ENCODE results near the gene SUGCT. TPM values are rescaled to one million over a fixed set of nuclear protein-coding genes. Genes with fewer than 3 reads are reported as not detected.
"Not testable (repeated sequence)": the region's sequence is repeated elsewhere in the genome, so short reads cannot be mapped to it uniquely, and the experiment has no call there.

The SUGCT gene
- total and polyA plus RNA-seq, 12 donors: 8.4 to 96.4 (median 25.5) TPM

DNA sequence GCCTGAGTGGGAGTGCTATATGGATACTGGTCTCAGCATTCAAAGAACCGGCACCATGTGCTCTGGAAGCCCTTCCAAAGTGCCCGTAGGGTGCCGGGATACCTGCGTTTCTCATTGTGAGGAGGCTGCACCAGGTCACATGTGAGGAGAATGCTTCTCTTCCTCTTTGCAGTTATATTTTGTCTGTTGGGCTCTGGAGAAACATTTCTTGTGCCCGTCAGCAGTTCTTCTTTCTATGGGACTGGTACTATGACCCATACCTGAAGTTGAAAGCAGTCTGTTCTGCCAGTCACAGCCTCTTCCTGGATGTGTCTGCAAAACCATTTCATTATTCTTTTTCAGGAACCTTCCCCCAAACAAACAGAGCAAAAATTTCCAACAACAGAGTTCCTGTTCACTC is 465.0 kb downstream of the SUGCT start:
- TF ChIP-seq, protein P1, sequence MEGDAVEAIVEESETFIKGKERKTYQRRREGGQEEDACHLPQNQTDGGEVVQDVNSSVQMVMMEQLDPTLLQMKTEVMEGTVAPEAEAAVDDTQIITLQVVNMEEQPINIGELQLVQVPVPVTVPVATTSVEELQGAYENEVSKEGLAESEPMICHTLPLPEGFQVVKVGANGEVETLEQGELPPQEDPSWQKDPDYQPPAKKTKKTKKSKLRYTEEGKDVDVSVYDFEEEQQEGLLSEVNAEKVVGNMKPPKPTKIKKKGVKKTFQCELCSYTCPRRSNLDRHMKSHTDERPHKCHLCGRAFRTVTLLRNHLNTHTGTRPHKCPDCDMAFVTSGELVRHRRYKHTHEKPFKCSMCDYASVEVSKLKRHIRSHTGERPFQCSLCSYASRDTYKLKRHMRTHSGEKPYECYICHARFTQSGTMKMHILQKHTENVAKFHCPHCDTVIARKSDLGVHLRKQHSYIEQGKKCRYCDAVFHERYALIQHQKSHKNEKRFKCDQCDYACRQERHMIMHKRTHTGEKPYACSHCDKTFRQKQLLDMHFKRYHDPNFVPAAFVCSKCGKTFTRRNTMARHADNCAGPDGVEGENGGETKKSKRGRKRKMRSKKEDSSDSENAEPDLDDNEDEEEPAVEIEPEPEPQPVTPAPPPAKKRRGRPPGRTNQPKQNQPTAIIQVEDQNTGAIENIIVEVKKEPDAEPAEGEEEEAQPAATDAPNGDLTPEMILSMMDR (IDR thresholded peaks at IDR 0.05): no peak
- TF ChIP-seq POLR2A (IDR thresholded peaks at IDR 0.05): no peak
- 84 to 90% (median 89%) methylated on average over 4 to 5 of the region's 5 CpGs for WGBS, 4 donors
- no peak overlapping the region for H3K4me3 ChIP-seq
- DNase-seq: no peak
- no peaks in the 10 kb centered on the region for H3K27me3 ChIP-seq
- no peaks in the 10 kb centered on the region for H3K9me3 ChIP-seq (replicated peaks in 1 of 3)
- peaks cover 0 to 3% of the 10 kb centered on the region in 2 donors for H3K4me1 ChIP-seq (replicated peaks in 1 of 2)
- intact Hi-C loops (cut with DNase I): loop anchor here (10.0 kb wide), 2 partner anchors 265 to 275 kb away; no protein-coding TSS in a partner anchor
- H3K27ac ChIP-seq: no peak overlapping the region
- no peaks in the 10 kb centered on the region for H3K36me3 ChIP-seq (replicated peaks in 1 of 2)

DNA sequence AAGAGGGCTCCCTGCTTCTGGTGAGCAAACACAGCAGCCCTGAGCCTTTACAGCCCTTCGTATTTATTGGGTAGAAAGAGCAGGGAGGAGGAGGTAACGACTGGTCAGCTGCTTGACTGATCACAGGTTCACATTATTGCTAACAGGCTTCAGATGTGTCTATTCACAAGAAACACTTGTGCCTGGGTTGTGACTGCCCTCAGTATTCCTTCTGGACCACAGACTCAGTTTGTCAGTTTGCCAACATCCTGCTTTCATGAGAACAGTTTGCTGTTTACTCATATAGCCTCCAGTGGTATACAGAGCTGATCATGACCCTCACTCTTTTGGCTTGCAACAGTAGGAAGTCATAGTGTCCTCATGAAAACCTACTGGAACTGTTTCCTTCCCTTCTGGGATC is 467.5 kb downstream of the SUGCT start:
- WGBS, 4 donors: 83 to 94% (median 91%) methylated on average over 2 of the region's 2 CpGs
- DNase-seq; H3K27ac ChIP-seq; H3K4me1 ChIP-seq (replicated peaks in 1 of 2); H3K27me3 ChIP-seq; H3K9me3 ChIP-seq (replicated peaks in 1 of 3); H3K36me3 ChIP-seq (replicated peaks in 1 of 2); H3K4me3 ChIP-seq: not testable (repeated sequence)
- intact Hi-C loops (cut with DNase I): loop anchor here (10.0 kb wide), 2 partner anchors 268 to 278 kb away; no protein-coding TSS in a partner anchor

DNA sequence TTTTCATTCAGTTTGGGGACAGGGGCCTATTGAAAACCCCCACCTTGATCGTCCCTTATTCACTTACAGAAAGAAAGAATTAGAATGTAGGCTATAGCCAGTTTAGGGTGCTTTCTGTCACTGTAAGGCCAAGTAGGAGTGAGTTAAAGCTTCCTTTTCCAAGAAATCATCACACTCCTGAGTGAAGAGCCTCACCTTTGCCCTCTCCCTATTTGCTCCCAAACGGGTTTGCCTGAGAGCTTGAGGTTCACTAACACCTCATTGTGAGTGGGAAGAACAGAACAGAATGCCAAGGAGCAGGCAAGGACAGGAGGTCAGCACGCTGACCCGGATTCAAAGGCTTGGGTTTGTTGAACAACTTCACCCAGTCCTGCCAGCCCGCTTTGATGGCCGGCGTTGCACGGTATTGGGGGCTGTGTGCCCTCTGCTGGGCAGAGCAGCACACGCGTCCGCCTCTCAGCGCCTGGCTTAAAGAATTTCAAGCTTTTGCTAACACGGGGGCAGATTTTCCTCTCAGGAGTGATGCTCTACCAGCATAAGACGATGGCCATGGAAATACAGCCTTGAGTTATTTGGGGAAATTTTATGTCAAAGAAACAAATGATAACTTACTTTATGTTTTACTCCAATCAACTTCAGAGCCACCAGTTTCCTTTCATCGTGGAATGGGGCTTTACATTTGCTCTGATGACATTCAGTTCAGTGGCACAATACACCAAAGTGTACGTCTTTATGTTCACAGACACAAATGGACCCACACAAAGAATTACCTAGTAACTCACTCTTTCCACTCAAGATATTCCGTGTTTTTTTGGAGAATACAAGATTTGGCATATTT is 470.0 kb downstream of the SUGCT start:
- intact Hi-C loops (cut with DNase I): loop anchor here (10.0 kb wide), 2 partner anchors 270 to 280 kb away; no protein-coding TSS in a partner anchor
- WGBS, 4 donors: 26 to 29% (median 27%) methylated on average over 17 of the region's 17 CpGs

DNA sequence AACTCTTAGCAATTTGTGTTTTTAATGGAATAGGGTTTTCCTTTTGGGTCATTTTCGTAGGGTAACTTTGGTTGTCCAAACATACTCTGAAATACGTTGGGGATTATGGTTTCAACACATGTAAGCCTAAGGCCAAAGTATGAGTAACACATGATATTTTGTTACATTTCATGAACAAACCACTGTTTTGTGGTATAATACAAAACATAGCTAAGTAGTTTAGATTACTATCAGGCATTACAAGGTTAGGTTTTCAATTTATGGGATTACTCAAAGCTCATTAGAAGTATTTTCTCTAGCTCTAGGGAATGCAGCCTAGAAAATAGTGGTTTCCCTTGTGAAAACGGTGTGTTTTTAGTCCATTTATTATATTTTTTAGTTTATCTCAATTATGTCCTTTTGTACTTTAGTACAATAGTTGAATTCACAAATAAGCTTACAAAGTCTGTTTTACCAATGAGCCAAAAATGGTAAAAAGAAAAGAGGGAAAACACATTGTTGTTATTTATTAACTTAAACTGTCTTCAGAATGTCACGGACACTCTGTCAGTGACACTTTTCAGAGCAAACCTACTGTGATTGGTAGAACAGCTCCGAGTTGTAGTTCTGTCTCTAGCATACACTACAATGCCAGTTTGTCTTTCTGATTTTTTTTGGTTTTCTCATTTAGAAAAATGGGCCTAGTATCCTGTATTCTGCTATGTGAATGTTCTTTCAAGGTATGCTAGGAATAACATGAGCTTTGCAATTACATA is 473.7 kb downstream of the SUGCT start:
- no peaks in the 10 kb centered on the region for H3K27me3 ChIP-seq

More for the DNA sequence above, 470.0 kb downstream of the SUGCT start:
- Histone ChIP-seq H3K27me3 (no peaks in the 10 kb centered on the region), H3K27ac (no peak overlapping the region), H3K4me3 (no peak overlapping the region), H3K36me3 (replicated peaks in 1 of 2) (no peaks in the 10 kb centered on the region), H3K4me1 (replicated peaks in 1 of 2) (peaks cover 0 to 3% of the 10 kb centered on the region in 2 donors), H3K9me3 (replicated peaks in 1 of 3) (no peaks in the 10 kb centered on the region)
- DNase-seq: peak; percentile 41 to 76 (median 67)
- no peak for TF ChIP-seq POLR2A (IDR thresholded peaks at IDR 0.05)
- TF ChIP-seq, protein P1 (IDR thresholded peaks at IDR 0.05): peak; percentile 46 to 74 (median 66)

More for the DNA sequence above, 473.7 kb downstream of the SUGCT start:
- TF ChIP-seq, protein P1 (IDR thresholded peaks at IDR 0.05): no peak
- TF ChIP-seq POLR2A (IDR thresholded peaks at IDR 0.05): no peak
- H3K9me3 ChIP-seq (replicated peaks in 1 of 3): no peaks in the 10 kb centered on the region
- intact Hi-C loops (cut with DNase I): loop anchor here (10.0 kb wide), 2 partner anchors 274 to 284 kb away; no protein-coding TSS in a partner anchor
- 78 to 88% (median 84%) methylated on average over 5 of the region's 5 CpGs for WGBS, 4 donors
- no peak for DNase-seq
- H3K27ac ChIP-seq: no peak overlapping the region
- no peaks in the 10 kb centered on the region for H3K36me3 ChIP-seq (replicated peaks in 1 of 2)
- peaks cover 0 to 3% of the 10 kb centered on the region in 2 donors for H3K4me1 ChIP-seq (replicated peaks in 1 of 2)
- H3K4me3 ChIP-seq: no peak overlapping the region
